Fibroblast of lung (primary cell): ENCODE measurements around the gene CALR3. TPM values are rescaled to one million over a fixed set of nuclear protein-coding genes. Genes with fewer than 3 reads are reported as not detected.

ENCODE experiments used
- DNase-seq, 2 donors: peaks; one replicate each; pipeline versions ENCODE4 v3.0.0 to v3.0.0-alpha.2; 2010; ENCODE audit warnings: low read depth in 2 of 2
- H2AFZ ChIP-seq: 2 replicates; pipeline ENCODE4 v1.5.1; 2012; ENCODE audit warnings: low read length, control low read depth, inconsistent platforms
- H3K27ac ChIP-seq: 2 replicates; pipeline ENCODE4 v1.5.1; 2011; ENCODE audit warnings: low read length, control low read depth; ENCODE audit not compliant: insufficient read depth
- H3K27me3 ChIP-seq: 2 replicates; pipeline ENCODE4 v1.5.1; 2011; ENCODE audit warnings: mild to moderate bottlenecking, low read length; ENCODE audit not compliant: control insufficient read depth, insufficient read depth
- H3K36me3 ChIP-seq: 2 replicates; pipeline ENCODE4 v1.5.1; 2011; ENCODE audit warnings: low read length; ENCODE audit not compliant: control insufficient read depth, insufficient read depth
- H3K4me1 ChIP-seq: 2 replicates; pipeline ENCODE4 v1.5.1; 2011; ENCODE audit warnings: low read length; ENCODE audit not compliant: control insufficient read depth, insufficient read depth; ENCODE audit errors: extremely low read depth
- H3K4me2 ChIP-seq: 2 replicates; pipeline ENCODE4 v1.5.1; 2011; ENCODE audit warnings: low read length, control low read depth; ENCODE audit not compliant: insufficient read depth; ENCODE audit errors: extremely low read depth
- H3K4me3 ChIP-seq, 4 experiments: fragments of 200-600 bp in 1 of 4; sonication (generic) in 1 of 4; replicated peaks in 1 of 4; 2 replicates each; pipeline ENCODE4 v1.5.1; 2011 to 2016; ENCODE audit warnings: low read length in 4 of 4, low read depth in 3 of 4, mild to moderate bottlenecking in 3 of 4, control low read depth in 2 of 4, inconsistent platforms in 1 of 4, mixed read lengths in 1 of 4; ENCODE audit not compliant: insufficient read depth in 1 of 4; ENCODE audit errors: control extremely low read depth in 1 of 4
- H3K79me2 ChIP-seq: 2 replicates; pipeline ENCODE4 v1.5.1; 2012; ENCODE audit warnings: mild to moderate bottlenecking, low read length, inconsistent platforms; ENCODE audit not compliant: control insufficient read depth, insufficient read depth
- H3K9ac ChIP-seq: 2 replicates; pipeline ENCODE4 v1.5.1; 2011; ENCODE audit warnings: mild to moderate bottlenecking, low read length, control low read depth; ENCODE audit not compliant: insufficient read depth
- H3K9me3 ChIP-seq: 2 replicates; pipeline ENCODE4 v1.5.1; 2012; ENCODE audit warnings: low read depth, low read length; ENCODE audit not compliant: control insufficient read depth, insufficient read depth
- H4K20me1 ChIP-seq: 2 replicates; pipeline ENCODE4 v1.5.1; 2011; ENCODE audit warnings: low read length; ENCODE audit not compliant: control insufficient read depth, insufficient read depth; ENCODE audit errors: extremely low read depth
- CTCF ChIP-seq, 2 donors: IDR thresholded peaks in 1 of 2; conservative IDR thresholded peaks in 1 of 2; 1 replicate in 1 of 2; 2 replicates in 1 of 2; pipeline ENCODE4 v1.5.1; 2011 to 2012; ENCODE audit warnings: low read length in 2 of 2, control low read depth in 1 of 2, inconsistent platforms in 1 of 2, low read depth in 1 of 2, mild to moderate bottlenecking in 1 of 2
- EZH2 ChIP-seq: IDR thresholded peaks from 2 replicates; pipeline ENCODE4 v1.5.1; 2012; ENCODE audit warnings: low read length, control low read depth, mild to moderate bottlenecking; ENCODE audit errors: missing control alignments
- polyA plus RNA-seq, 2 donors: library from polyadenylated mRNA; depleted of rRNA in 1 of 2; stranded (reverse) in 1 of 2; unstranded in 1 of 2; fragments of >200 nt; gene quantifications; 2 replicates each; pipeline ENCODE4 v1.2.1, GENCODE V29; 2011 to 2012; ENCODE audit warnings: missing spikeins in 1 of 2
- total RNA-seq: library from RNA; depleted of rRNA; stranded (reverse); fragments of >200 nt; gene quantifications from 2 replicates; pipeline ENCODE4 v1.2.1, GENCODE V29; 2014

The CALR3 gene
- total and polyA plus RNA-seq, 2 donors (not counting 1 experiment from before 2014, with no cell fraction given), result not detected

DNA sequence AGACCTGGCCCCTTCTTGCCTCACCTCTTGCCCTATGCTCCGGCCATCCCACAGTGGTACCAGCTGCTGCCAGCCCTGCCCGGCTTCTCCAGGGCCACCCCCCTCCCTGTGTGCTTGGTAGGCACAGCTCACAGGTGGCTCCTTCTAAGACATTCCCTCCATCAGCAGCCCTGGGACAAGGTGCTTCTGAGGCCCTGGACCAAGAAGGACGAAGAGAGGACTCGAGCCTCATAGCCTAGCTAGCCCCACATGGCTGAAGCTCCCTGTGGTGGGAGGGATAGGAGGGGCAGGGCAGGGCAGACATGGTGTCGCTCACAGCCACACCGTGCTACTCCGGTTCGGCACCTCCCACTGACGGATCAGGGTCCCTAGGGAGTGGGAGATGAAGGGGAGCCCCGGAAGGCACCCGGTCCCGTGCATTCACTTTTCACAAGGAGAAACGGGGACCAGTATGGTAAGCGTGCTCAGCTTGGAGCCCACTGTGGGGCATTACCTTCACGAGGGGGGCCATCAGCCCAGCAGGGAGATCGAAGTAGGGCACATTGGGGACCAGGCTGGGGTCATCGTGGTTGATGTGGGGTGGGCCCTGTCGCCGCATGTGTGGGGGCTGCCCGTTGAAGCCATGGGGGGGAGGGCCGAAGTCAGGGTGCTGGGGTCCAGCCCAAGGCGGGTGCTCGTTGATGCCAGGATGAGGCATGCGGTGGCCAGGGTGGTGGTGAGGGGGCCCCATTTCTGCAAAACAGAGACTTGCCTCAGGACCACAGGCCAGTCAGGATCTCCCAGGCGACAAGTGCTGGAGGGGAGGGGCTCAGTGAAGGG is 26.8 kb upstream of the CALR3 start:
- Histone ChIP-seq H3K4me3 (no peak overlapping the region), H2AFZ (no peak overlapping the region), H3K79me2 (no peaks in the 10 kb centered on the region), H3K4me2 (no peak overlapping the region), H3K4me1 (no peaks in the 10 kb centered on the region), H3K36me3 (peaks cover 52% of the 10 kb centered on the region), H3K9me3 (no peaks in the 10 kb centered on the region), H3K27ac (no peak overlapping the region), H3K27me3 (no peaks in the 10 kb centered on the region), H3K9ac (no peak overlapping the region), H4K20me1 (no peaks in the 10 kb centered on the region)
- TF ChIP-seq CTCF (conservative IDR thresholded peaks at IDR 0.05 in 1 of 2, IDR thresholded peaks at IDR 0.05 in 1 of 2; ENCODE audit: low read depth in 1 of 2, low read length in 2 of 2) (no peak), EZH2 (no peak)
- DNase-seq, result no peak

DNA sequence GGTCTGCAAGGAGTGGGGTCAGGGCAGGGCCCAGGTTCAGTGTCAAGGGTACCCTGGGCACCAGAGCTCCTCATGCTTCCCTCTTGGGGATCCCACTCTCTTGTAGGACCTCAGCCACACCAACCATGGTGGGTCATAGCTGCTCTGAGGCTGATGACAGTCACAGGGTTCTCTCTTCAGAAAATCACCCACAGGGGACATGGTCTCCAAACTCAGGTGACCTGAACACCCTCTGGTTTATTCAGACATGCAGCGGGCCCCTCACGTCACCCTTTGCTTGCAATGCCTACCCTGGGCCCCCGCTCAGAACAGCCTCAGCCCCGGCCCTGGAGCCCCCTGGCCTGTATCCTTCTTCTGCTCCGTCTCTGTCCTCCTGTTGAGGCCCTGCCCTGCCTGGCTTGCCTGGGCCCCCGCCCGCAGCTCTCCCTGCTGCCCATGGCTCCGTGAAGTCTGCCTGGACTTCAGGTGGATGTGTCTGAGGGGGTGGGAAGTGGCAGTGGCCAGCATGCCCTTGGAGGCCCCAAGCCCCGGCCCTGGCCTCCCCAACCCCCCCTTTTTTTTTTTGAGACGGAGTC is 25.8 kb upstream of the CALR3 start:
- Histone ChIP-seq H3K9ac (no peak overlapping the region), H3K27ac (no peak overlapping the region), H4K20me1 (no peaks in the 10 kb centered on the region), H3K4me3 (no peak overlapping the region), H3K36me3 (peaks cover 47% of the 10 kb centered on the region), H3K79me2 (no peaks in the 10 kb centered on the region), H3K4me1 (no peaks in the 10 kb centered on the region), H3K27me3 (no peaks in the 10 kb centered on the region), H3K4me2 (no peak overlapping the region), H3K9me3 (no peaks in the 10 kb centered on the region), H2AFZ (no peak overlapping the region)
- DNase-seq, result no peak
- no peak for TF ChIP-seq EZH2
- TF ChIP-seq CTCF (conservative IDR thresholded peaks at IDR 0.05 in 1 of 2, IDR thresholded peaks at IDR 0.05 in 1 of 2; ENCODE audit: low read depth in 1 of 2, low read length in 2 of 2), result no peak

DNA sequence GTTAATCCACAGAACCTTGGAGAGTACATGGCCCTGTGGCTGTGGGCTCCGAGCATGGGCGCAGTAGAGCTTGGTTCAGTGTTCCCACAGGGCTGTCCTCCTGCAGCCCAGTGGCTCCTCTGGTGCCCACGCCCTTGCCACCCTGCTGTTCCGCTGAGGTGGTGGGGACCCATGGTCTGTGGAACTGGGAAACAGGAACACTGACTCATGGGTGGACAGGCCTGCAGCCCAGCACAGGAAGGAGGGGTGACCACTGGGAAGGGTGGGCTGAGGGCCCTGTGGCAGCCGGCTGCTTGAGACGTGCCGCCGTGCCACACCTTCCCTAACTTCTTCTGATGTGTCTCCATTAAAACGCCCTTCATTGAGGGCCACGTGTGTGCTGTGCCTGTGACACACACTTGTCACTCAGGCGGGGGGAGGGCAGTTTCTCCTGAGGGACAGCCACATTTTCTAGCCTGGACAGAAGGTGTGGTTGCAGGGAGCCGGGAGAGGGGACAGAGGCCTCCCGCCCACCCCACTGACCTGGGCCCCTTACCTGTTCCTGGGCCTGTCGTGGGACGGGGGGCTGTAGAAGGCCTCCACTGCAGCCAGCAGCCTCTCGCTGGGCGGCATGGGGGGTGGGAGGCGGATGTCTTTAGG is 25.1 kb upstream of the CALR3 start:
- Histone ChIP-seq H3K4me3 (no peak overlapping the region), H3K79me2 (no peaks in the 10 kb centered on the region), H3K36me3 (peaks cover 47% of the 10 kb centered on the region), H4K20me1 (no peaks in the 10 kb centered on the region), H3K4me2 (no peak overlapping the region), H2AFZ (no peak overlapping the region), H3K27ac (no peak overlapping the region), H3K9ac (no peak overlapping the region), H3K27me3 (no peaks in the 10 kb centered on the region), H3K4me1 (no peaks in the 10 kb centered on the region), H3K9me3 (no peaks in the 10 kb centered on the region)
- TF ChIP-seq EZH2 (no peak), CTCF (conservative IDR thresholded peaks at IDR 0.05 in 1 of 2, IDR thresholded peaks at IDR 0.05 in 1 of 2; ENCODE audit: low read depth in 1 of 2, low read length in 2 of 2) (no peak)
- no peak for DNase-seq
